Omental fat pad (tissue), 4 donors: ENCODE data around the gene SERPINA10. TPM values are rescaled to one million over a fixed set of nuclear protein-coding genes. Genes with fewer than 3 reads are reported as not detected.

Experiments
- ATAC-seq: fragments of 150-250 bp; one replicate; pipeline ENCODE4 v1.9.1; 2016; ENCODE audit warnings: mild to moderate bottlenecking, moderate library complexity; ENCODE audit not compliant: low FRiP score
- DNase-seq: peaks from one replicate; pipeline ENCODE4 v3.0.0-alpha.2; 2019; ENCODE audit warnings: low spot score
- total RNA-seq, 4 donors: library from RNA; depleted of rRNA; stranded (reverse); fragments of >200 nt; gene quantifications; one replicate each; pipeline ENCODE4 v1.1.0, GENCODE V29; 2016
- TF ChIP-seq, protein P1 (sequence below), 3 donors: fragments of 450-650 bp; IDR thresholded peaks; one replicate each; pipeline ENCODE4 v1.5.1; 2016 to 2017; ENCODE audit warnings: antibody characterized with exemption in 3 of 3, mild to moderate bottlenecking in 3 of 3, moderate library complexity in 2 of 3

Gene SERPINA10
- total RNA-seq, 4 donors from 2014 or later = not detected

DNA sequence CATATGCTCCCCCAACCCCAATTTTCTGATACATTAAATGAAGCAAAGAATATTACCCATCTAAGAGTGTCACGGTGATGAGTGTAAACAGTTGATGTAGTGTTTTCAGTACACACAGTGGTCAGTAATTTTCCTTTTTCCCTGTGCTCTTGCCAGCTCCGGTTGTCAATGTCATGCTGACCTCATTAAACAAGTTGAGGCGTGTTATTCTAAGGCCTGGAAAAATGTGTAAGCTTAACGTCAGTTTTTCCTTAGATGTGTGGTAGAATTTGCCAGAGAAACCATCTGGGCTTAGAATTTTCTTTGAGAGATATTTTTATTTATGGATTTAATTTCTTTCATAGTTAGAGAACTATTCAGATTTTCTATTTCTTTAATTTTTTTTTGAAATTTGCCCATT, 41.8 kb upstream of the SERPINA10 start:
- TF ChIP-seq, protein P1, sequence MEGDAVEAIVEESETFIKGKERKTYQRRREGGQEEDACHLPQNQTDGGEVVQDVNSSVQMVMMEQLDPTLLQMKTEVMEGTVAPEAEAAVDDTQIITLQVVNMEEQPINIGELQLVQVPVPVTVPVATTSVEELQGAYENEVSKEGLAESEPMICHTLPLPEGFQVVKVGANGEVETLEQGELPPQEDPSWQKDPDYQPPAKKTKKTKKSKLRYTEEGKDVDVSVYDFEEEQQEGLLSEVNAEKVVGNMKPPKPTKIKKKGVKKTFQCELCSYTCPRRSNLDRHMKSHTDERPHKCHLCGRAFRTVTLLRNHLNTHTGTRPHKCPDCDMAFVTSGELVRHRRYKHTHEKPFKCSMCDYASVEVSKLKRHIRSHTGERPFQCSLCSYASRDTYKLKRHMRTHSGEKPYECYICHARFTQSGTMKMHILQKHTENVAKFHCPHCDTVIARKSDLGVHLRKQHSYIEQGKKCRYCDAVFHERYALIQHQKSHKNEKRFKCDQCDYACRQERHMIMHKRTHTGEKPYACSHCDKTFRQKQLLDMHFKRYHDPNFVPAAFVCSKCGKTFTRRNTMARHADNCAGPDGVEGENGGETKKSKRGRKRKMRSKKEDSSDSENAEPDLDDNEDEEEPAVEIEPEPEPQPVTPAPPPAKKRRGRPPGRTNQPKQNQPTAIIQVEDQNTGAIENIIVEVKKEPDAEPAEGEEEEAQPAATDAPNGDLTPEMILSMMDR (IDR thresholded peaks at IDR 0.05) = no peak
- ATAC-seq (no peak), DNase-seq (no peak)

DNA sequence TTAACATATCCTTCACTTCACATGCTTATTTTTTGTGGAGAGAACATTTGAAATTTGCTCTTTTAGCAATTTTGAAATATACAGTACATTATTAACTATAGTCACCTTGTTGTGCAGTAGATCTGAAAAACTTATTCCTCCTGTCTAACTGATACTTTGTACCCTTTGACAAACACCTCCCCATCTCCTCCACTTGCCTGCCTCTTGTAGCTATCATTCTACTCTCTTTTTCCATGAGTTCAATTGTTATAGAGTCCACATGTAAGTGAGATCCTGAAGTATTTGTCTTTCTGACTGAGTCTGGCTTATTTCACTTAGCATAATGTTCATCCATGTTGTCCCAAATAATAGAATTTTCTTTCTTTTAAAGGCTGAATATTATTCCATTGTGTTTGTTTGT, 39.5 kb upstream of the SERPINA10 start:
- ATAC-seq = no peak
- TF ChIP-seq, protein P1 (IDR thresholded peaks at IDR 0.05) = no peak
- no peak for DNase-seq

DNA sequence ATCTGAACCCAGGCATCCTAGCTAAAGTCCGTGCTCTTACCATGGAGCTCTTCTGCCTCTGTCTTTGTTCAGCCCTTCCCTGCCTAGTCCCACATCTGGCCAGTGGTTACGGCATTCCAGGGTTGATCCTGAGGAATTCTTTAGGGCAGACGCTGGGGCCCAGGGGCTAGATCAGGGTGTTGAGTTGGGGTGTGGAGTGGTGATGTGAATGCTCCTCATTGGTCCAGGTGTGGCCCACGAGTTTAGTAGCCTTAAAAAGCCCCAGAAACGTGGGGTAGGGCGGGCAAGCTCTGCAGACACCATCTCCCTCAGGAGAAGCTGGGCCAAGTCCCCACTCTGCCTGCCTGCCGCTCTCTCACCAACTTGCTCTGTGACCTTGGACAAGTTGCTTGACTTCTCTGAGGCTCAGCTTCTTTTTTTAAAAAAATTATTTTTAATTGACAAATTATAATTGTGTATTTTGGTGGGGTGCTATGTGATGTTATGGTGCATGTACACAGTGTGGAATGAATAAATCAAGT, 39.1 kb upstream of the SERPINA10 start:
- no peak for ATAC-seq
- TF ChIP-seq, protein P1 (IDR thresholded peaks at IDR 0.05) = no peak
- no peak for DNase-seq

DNA sequence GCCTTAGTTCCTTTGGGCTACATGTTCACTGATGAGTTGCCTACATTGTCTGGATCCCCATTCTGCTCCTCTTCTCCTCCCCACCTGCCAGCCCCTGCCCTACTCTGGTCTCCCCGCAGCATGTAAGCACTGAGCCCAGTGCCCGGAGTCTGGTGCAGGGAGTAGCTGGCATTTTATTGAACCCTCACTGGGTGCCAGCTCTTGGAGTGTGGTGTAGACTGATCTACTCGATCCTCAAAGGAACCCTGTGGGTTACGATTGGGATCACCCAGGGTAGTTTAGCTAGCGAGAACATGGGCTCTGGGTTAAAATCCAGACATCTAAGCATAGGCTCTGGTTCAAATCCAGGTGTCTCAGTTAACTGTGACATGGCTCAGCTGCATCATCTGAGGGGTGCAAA, 38.4 kb upstream of the SERPINA10 start:
- ATAC-seq (no peak), DNase-seq (no peak)
- TF ChIP-seq, protein P1 (IDR thresholded peaks at IDR 0.05) = no peak

DNA sequence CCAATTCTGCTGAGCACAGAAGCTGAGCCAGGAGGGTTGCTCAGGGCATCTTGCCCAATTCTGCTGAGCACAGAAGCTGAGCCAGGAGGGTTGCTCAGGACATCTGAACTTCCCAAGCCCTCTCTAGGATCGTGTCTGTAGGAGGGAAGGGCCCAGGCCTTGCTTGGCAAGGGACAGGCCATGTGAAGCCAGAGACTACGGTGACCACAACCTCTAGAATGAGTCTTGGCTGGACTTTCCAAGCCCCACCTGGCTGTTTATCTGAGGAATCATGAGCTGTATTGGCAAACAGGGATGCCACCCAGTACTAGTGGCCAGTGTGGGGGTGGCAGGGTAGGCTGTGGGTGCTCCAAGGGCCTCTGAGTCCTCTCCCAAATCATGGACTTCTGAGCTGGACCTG, 37.8 kb upstream of the SERPINA10 start:
- ATAC-seq (no peak), DNase-seq (no peak)
- TF ChIP-seq, protein P1 (IDR thresholded peaks at IDR 0.05) = no peak

DNA sequence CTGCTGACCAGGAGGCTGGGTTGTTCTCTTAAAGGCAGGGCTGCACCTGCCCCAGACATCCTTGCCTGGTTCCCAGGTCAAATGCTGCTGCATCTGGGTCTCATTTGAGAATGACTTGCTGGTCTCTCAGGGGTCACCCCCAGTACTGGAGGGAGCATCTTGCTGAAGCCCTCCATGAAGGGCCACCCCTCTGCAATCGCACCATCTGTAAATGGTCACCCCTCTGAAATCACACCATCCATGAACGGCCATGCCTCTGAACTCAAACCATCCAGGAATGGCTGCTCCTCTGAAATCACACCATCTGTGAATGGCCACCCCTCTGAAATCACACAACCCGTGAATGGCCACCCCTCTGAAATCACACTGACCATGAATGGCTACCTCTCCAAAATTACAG, 37.4 kb upstream of the SERPINA10 start:
- TF ChIP-seq, protein P1 (IDR thresholded peaks at IDR 0.05) = no peak
- no peak for ATAC-seq
- no peak for DNase-seq

DNA sequence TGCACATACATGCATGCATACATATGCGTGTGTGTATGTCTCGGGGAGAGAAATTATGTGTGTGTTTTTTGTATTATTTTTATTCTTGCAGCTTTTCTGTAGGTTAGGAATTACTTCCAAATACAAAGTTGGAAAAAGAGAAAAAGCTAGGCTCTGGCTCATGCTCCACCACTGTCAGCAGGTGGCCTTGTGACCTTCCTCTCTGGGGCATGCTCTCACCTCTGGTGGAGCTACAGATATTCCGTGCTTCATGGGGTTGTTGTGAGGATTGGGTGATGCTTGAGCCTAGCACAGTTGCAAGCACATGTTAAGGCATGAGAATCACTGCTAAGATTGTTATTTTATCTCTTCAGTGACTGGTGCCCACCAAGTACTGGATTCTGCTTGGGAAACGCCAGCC, 36.8 kb upstream of the SERPINA10 start:
- DNase-seq (no peak), ATAC-seq (no peak)
- TF ChIP-seq, protein P1 (IDR thresholded peaks at IDR 0.05) = no peak
